Cardiac fibroblast (primary cell): Measurements from ENCODE around the gene AGTR2.
"Not testable (repeated sequence)": the region's sequence is repeated elsewhere in the genome, so short reads cannot be mapped to it uniquely, and the experiment has no call there.

Experiments
- DNase-seq, 2 donors: peaks; one replicate each; pipeline versions ENCODE4 v3.0.0 to v3.0.0-alpha.2; 2010; ENCODE audit warnings: low read depth in 2 of 2
- H3K4me3 ChIP-seq, 2 donors: replicated peaks in 1 of 2; 1 replicate in 1 of 2; 2 replicates in 1 of 2; pipeline ENCODE4 v1.5.1; 2011; ENCODE audit warnings: low read depth in 2 of 2, low read length in 2 of 2, mild to moderate bottlenecking in 2 of 2, moderate library complexity in 1 of 2
- TF ChIP-seq, protein P1 (sequence below): IDR thresholded peaks from one replicate; pipeline ENCODE4 v1.5.1; 2011; ENCODE audit warnings: low read depth, mild to moderate bottlenecking, low read length, inconsistent platforms

The AGTR2 gene, protein sequence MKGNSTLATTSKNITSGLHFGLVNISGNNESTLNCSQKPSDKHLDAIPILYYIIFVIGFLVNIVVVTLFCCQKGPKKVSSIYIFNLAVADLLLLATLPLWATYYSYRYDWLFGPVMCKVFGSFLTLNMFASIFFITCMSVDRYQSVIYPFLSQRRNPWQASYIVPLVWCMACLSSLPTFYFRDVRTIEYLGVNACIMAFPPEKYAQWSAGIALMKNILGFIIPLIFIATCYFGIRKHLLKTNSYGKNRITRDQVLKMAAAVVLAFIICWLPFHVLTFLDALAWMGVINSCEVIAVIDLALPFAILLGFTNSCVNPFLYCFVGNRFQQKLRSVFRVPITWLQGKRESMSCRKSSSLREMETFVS

DNA sequence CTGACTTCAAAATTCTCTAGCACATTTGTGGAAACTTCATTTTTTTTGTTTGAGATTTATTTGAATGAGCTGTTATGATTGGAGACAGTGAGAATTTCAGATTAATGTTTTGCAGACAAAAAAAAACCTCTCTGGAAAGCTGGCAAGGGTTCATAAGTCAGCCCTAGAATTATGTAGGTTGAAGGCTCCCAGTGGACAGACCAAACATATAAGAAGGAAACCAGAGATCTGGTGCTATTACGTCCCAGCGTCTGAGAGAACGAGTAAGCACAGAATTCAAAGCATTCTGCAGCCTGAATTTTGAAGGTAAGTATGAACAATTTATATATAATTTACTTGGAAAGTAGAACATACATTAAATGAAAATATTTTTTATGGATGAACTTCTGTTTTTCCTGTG is at the start of gene AGTR2:
TSS of gene AGTR2 (plus strand) at position 234 of the 400 bp plus-strand sequence. CDS start 1,537 bp downstream, outside the sequence.
- no peak within 1 kb of the TSS for H3K4me3 ChIP-seq
- TF ChIP-seq, protein P1, sequence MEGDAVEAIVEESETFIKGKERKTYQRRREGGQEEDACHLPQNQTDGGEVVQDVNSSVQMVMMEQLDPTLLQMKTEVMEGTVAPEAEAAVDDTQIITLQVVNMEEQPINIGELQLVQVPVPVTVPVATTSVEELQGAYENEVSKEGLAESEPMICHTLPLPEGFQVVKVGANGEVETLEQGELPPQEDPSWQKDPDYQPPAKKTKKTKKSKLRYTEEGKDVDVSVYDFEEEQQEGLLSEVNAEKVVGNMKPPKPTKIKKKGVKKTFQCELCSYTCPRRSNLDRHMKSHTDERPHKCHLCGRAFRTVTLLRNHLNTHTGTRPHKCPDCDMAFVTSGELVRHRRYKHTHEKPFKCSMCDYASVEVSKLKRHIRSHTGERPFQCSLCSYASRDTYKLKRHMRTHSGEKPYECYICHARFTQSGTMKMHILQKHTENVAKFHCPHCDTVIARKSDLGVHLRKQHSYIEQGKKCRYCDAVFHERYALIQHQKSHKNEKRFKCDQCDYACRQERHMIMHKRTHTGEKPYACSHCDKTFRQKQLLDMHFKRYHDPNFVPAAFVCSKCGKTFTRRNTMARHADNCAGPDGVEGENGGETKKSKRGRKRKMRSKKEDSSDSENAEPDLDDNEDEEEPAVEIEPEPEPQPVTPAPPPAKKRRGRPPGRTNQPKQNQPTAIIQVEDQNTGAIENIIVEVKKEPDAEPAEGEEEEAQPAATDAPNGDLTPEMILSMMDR: no peak
- DNase-seq: no peak

DNA sequence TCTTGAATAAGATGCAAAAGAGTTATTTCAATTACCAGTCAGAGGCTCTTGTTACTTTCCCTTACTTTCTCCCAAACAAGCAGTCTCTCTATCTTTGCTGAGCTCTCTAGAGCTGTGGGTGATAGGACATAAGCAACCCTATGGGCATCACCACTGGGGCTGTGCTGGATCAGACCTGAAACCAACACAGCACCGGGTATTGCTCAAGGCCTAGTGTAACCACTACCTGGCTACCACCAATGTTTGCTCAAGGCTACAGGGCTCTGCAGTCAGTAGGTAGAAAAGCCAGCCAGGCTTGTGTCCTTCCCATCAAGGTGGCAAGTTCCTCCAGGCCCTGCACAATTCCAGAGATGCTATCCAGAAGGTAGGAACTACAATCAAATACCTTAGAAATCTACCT is 35.3 kb upstream of the AGTR2 start:
- DNase-seq: no peak
- H3K4me3 ChIP-seq: no peak overlapping the region
- TF ChIP-seq, protein P1: no peak

DNA sequence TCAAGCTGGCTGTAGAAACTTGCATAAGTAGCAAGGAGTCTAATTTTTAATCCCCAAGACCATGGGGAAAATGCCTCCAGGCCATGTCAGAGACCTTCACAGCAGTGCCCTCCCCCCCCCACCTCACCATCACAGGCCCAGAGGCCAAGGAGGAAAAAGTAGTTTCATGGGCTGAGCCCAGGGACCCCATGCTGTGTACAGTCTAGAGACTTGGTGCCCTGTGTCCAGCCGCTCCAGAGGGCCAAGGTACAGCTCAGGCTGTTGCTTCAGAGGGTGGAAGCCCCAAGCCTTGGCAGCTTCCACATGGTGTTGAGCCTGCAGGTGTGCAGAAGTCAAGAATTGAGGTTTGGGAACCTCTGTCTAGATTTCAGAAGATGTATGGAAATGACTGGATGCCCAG is 29.3 kb upstream of the AGTR2 start:
- not testable (repeated sequence) for DNase-seq, H3K4me3 ChIP-seq

DNA sequence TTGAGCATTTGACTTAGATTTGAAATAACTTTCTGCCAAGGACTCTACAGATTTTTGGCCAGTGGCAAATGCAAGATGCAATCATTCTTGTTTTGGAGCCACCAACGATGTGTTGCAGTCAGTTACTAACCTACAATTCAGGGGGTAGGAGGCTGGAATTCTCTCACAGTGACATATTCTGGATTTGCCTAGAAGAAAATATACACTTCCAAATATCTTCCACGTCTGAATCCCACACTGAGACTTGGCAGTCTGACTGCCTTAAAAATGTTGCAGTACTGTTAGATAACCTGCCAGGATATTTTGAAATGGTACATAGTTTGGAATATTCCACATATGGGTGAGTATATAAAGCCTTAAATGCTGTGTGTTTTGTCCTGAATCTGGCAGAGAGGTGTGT is 27.6 kb upstream of the AGTR2 start:
- DNase-seq: no peak
- TF ChIP-seq, protein P1: no peak

DNA sequence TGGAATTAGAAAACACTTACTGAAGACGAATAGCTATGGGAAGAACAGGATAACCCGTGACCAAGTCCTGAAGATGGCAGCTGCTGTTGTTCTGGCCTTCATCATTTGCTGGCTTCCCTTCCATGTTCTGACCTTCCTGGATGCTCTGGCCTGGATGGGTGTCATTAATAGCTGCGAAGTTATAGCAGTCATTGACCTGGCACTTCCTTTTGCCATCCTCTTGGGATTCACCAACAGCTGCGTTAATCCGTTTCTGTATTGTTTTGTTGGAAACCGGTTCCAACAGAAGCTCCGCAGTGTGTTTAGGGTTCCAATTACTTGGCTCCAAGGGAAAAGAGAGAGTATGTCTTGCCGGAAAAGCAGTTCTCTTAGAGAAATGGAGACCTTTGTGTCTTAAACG is 2.4 kb downstream of the AGTR2 start:
- no peak for DNase-seq
- TF ChIP-seq, protein P1: no peak
- no peak overlapping the region for H3K4me3 ChIP-seq

More for the DNA sequence above, 27.6 kb upstream of the AGTR2 start:
- no peak overlapping the region for H3K4me3 ChIP-seq

DNA sequence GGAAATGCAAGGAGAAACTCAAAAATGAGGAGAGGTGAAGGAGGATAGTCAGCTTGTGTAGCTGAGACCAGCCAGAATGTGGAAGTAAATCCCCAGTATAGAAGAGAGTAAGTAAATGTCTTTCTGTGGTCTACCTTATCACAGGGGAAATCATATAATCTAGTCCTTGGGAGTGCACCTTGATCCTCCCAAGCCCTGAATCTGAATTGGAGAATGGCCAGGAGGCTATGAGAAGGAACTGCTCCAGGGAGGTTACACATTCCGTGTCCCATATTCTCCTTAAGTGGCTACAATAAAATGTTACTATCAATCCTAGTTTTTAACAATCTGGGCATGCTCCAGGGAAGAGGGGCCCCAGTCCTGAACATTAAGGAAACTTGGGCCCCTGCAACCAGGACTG is 10.8 kb downstream of the AGTR2 start:
- no peak for DNase-seq
- TF ChIP-seq, protein P1: no peak
- H3K4me3 ChIP-seq: no peak overlapping the region

DNA sequence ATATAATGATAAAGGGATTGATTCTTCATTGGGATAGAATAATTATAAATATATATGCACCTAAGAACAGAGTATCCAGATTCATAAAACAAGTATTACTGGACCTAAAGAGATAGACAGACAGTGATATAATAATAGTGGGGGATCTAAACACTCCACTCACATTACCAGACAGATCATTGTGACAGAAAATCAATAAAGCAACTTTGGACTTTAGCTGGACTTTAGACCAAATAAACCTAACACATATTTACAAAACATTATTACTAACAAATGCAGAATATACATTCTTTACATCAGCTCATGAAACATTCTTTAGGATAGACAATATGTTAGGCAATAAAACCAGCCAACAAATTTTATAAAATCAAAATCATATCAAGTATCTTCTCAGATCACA is 14.6 kb downstream of the AGTR2 start:
- TF ChIP-seq, protein P1: no peak
- DNase-seq: no peak
- H3K4me3 ChIP-seq: no peak overlapping the region
